Stimulated activated naive CD4-positive, alpha-beta T cell treated with Interleukin-2 at 50 U/mL for 16 hours (primary cell): Measurements from ENCODE around the gene DGKH.
A peak's percentile ranks its signal among the peaks of the same experiment; 100 is the strongest.

Experiments
- DNase-seq: peaks from one replicate; lab custom pipeline; 2025; lab: John Stamatoyannopoulos, UW

The DGKH gene, protein sequence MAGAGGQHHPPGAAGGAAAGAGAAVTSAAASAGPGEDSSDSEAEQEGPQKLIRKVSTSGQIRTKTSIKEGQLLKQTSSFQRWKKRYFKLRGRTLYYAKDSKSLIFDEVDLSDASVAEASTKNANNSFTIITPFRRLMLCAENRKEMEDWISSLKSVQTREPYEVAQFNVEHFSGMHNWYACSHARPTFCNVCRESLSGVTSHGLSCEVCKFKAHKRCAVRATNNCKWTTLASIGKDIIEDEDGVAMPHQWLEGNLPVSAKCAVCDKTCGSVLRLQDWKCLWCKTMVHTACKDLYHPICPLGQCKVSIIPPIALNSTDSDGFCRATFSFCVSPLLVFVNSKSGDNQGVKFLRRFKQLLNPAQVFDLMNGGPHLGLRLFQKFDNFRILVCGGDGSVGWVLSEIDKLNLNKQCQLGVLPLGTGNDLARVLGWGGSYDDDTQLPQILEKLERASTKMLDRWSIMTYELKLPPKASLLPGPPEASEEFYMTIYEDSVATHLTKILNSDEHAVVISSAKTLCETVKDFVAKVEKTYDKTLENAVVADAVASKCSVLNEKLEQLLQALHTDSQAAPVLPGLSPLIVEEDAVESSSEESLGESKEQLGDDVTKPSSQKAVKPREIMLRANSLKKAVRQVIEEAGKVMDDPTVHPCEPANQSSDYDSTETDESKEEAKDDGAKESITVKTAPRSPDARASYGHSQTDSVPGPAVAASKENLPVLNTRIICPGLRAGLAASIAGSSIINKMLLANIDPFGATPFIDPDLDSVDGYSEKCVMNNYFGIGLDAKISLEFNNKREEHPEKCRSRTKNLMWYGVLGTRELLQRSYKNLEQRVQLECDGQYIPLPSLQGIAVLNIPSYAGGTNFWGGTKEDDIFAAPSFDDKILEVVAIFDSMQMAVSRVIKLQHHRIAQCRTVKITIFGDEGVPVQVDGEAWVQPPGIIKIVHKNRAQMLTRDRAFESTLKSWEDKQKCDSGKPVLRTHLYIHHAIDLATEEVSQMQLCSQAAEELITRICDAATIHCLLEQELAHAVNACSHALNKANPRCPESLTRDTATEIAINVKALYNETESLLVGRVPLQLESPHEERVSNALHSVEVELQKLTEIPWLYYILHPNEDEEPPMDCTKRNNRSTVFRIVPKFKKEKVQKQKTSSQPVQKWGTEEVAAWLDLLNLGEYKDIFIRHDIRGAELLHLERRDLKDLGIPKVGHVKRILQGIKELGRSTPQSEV

DNA sequence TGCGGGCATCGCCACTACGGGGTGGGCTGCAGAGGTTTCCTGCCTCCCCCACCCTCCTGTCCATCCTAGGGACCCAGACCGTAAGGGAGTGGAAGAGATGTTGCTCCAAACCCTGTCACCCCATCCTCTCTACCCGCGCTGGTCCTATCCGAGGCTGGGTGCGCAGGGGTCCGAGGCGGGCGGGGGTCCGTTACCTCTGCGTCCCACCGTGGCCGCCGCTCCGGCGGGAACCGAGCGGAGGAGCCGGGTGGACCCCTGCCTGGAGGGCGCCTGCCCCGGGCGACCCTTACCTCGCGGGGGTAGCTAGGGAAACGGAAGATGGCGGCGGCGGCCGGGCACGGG lies at the start of gene DGKH:
TSS of gene DGKH (plus strand) at position 307 of the 342 bp plus-strand sequence. CDS start 126 bp downstream, outside the sequence.
- DNase-seq: no peak

- no peak for DNase-seq
Observed at GRCh38 chr13:42000846-42001245, 47.6 kb upstream of the DGKH start.

- DNase-seq: no peak
Observed at GRCh38 chr13:42001580-42001979, 46.9 kb upstream of the DGKH start.

- no peak for DNase-seq
Observed at GRCh38 chr13:42002066-42002465, 46.4 kb upstream of the DGKH start.

DNA sequence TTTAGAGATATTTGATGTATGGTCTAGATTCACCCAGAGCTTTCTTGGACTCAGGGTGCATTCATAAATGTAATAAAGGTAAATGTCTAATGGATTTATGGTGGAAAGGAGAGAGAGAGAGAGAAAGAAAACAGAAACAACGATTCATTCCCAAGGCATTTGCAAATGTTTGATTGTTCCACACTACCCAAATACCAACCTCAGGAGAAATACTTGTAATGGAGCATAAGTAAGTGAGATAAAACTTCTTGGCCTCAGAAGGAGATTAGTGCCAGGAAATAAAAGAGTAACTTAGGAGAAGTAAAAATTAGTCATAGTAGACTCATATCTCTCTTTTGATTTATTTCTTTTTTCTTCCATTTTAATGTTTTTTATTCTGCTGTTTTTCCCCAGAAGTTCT lies 40.6 kb upstream of the DGKH start:
- no peak for DNase-seq

GRCh38 chr13:42009057-42009456 lies 39.4 kb upstream of the DGKH start:
- no peak for DNase-seq

DNA sequence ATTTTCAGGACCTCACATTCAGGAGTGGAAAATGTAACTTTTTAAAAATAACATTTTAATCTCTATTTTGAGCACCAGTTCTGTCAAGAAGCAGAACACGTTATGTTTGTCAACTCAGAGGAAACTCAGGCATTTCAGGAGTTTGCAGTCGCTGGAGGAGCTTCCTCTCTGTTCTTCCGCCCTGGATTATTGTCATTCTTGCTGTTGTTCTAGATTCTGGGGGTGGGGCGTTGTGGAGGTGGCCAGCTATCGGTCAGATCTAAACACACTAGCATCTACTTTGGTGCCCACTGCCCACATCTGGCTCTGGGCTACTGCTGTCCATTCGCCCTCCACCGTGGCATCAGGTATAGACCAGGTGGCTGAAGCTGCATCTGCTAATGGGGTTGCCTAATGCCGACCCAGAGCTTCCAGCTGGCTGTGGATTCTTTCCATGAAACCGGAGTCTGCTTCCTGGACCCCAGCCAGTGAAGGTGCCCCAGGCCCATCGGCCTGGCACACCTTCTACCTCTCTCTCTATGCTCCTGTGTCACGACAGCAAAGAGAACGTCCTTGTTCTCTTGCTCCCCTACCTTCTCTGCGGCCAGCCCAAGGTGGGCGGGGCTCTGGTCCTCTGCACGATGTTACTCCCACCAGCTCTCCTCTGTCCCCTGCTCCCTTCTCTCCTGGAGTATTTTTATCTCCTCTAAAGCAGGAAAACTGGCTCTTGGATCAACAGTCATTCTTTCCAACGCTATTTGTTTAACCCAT lies 36.7 kb upstream of the DGKH start:
- no peak for DNase-seq

- DNase-seq: no peak
Observed at GRCh38 chr13:42014119-42014518, 34.3 kb upstream of the DGKH start.

DNA sequence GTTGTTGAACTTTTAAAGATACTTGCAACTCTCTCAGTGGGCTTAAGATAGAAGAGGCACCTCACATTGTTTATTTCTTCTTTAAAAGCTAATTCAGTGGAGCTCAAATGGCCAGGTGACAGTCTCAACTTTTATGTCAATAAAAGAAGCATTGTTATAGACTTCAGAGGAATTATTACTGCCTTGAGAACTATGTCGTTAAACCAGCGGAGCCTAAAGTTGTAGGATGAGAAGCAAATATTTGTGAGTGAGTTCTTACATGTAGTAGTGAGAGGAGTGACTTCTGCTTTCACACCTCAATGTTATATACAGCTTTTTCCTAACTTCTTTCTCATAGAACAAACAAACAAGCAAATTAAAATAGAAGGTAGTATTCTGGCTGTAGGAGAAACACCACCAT lies 31.2 kb upstream of the DGKH start:
- DNase-seq: no peak

- no peak for DNase-seq
Observed at GRCh38 chr13:42021851-42022250, 26.6 kb upstream of the DGKH start.

- no peak for DNase-seq
Observed at GRCh38 chr13:42022336-42022735, 26.1 kb upstream of the DGKH start.

GRCh38 chr13:42022796-42023493 lies 25.5 kb upstream of the DGKH start:
- DNase-seq: no peak

GRCh38 chr13:42027286-42027685 lies 21.2 kb upstream of the DGKH start:
- no peak for DNase-seq

GRCh38 chr13:42028113-42028799 lies 20.2 kb upstream of the DGKH start:
- DNase-seq: no peak

- no peak for DNase-seq
Observed at GRCh38 chr13:42035905-42036521, 12.4 kb upstream of the DGKH start.

DNA sequence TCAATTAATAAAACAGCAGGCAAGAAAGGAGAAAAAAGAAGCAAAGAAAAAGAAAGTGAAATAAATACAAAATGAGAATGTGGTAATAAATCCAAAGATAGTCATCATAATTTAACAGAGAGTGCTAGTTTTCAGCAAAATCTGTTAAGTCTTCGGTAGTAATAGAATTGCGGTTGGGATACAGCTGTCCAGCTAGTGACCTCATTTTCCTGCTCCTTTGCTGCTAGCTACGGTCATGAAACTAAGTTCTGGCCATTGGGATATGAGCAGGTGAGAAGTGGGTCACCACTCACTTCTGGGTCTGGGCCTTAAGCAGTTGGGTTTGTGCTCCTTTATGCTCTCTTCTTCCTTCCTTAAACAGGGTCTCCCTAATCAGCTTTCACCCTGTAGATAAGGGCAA lies 11.7 kb upstream of the DGKH start:
- no peak for DNase-seq

- DNase-seq: no peak
Observed at GRCh38 chr13:42038661-42039456, 9.6 kb upstream of the DGKH start.

DNA sequence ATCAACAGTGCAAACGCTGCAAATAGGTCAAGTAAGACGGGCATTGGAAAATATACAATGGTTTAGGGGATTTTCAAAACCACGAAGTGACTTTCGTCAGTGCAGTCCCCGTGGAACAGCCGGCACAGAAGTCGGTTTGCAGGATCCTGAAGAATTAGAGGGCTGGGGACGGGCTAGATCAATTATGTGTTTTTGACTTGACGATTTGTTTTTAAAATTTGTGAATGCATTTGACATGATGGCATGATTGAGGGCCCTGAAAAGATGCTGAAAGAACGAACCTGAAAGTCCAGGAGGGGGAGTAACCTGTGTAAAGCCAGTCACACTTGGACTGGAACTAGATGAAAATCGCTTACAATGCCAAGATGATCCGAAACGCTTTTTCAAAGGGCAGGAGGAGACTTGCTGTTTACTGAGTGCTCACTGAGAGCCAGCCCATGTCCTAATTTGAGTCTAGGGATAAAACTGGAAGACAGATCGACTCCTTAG lies 8.9 kb upstream of the DGKH start:
- DNase-seq: peak; percentile 6
